ENCODE measurements around the gene MYBBP1A.

Gene MYBBP1A

GRCh38 chr17:4601326-4601725, 46.1 kb upstream of the MYBBP1A start:
- TF ChIP-seq ZFP30 (CRISPR knock-in tag; IDR thresholded peaks at IDR 0.05) (no peak), SNAI2 (CRISPR knock-in tag; IDR thresholded peaks at IDR 0.05) (no peak), ZNF8 (CRISPR knock-in tag; IDR thresholded peaks at IDR 0.05) (no peak), PPARA (CRISPR knock-in tag; IDR thresholded peaks at IDR 0.05; ENCODE audit: borderline replicate concordance) (no peak), RARB (CRISPR knock-in tag; IDR thresholded peaks at IDR 0.05) (no peak), GLIS3 (CRISPR knock-in tag; IDR thresholded peaks at IDR 0.05) (no peak), BACH2 (CRISPR knock-in tag; IDR thresholded peaks at IDR 0.05; ENCODE audit: borderline replicate concordance) (no peak)
- TF ChIP-seq, protein P1, sequence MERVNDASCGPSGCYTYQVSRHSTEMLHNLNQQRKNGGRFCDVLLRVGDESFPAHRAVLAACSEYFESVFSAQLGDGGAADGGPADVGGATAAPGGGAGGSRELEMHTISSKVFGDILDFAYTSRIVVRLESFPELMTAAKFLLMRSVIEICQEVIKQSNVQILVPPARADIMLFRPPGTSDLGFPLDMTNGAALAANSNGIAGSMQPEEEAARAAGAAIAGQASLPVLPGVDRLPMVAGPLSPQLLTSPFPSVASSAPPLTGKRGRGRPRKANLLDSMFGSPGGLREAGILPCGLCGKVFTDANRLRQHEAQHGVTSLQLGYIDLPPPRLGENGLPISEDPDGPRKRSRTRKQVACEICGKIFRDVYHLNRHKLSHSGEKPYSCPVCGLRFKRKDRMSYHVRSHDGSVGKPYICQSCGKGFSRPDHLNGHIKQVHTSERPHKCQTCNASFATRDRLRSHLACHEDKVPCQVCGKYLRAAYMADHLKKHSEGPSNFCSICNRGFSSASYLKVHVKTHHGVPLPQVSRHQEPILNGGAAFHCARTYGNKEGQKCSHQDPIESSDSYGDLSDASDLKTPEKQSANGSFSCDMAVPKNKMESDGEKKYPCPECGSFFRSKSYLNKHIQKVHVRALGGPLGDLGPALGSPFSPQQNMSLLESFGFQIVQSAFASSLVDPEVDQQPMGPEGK (CRISPR knock-in tag; IDR thresholded peaks at IDR 0.05; ENCODE audit: borderline replicate concordance): no peak
- TF ChIP-seq, protein P2, sequence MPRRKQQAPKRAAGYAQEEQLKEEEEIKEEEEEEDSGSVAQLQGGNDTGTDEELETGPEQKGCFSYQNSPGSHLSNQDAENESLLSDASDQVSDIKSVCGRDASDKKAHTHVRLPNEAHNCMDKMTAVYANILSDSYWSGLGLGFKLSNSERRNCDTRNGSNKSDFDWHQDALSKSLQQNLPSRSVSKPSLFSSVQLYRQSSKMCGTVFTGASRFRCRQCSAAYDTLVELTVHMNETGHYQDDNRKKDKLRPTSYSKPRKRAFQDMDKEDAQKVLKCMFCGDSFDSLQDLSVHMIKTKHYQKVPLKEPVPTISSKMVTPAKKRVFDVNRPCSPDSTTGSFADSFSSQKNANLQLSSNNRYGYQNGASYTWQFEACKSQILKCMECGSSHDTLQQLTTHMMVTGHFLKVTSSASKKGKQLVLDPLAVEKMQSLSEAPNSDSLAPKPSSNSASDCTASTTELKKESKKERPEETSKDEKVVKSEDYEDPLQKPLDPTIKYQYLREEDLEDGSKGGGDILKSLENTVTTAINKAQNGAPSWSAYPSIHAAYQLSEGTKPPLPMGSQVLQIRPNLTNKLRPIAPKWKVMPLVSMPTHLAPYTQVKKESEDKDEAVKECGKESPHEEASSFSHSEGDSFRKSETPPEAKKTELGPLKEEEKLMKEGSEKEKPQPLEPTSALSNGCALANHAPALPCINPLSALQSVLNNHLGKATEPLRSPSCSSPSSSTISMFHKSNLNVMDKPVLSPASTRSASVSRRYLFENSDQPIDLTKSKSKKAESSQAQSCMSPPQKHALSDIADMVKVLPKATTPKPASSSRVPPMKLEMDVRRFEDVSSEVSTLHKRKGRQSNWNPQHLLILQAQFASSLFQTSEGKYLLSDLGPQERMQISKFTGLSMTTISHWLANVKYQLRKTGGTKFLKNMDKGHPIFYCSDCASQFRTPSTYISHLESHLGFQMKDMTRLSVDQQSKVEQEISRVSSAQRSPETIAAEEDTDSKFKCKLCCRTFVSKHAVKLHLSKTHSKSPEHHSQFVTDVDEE (CRISPR knock-in tag; IDR thresholded peaks at IDR 0.05): no peak
- no peak for ATAC-seq

DNA sequence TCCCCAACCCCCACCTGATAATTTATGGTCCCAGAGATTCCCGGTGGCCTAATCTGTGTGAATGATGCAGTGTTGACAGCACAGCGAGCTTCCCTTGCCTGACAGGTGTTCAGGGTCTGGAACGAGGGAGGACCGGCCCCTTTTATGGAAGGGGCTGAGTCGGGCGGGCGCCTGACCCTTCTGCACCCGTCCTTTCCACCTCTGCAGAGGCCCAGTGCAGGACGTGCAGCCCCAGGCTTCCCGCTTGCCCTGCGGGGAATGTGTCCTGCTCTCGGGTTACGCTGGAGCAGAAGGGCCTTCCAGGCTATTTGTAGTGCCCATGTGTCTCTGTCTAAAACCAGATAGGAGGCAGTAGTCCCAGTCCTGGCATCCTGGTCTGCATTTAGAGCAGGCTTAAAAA, 45.4 kb upstream of the MYBBP1A start:
- ATAC-seq: no peak; the same call in 2 of the 3 replicates
- no peak for TF ChIP-seq SNAI2 (CRISPR knock-in tag; IDR thresholded peaks at IDR 0.05)
- no peak for TF ChIP-seq ESRRG (CRISPR knock-in tag; IDR thresholded peaks at IDR 0.05)
- TF ChIP-seq, protein P1 (CRISPR knock-in tag; IDR thresholded peaks at IDR 0.05; ENCODE audit: borderline replicate concordance): no peak
- TF ChIP-seq ZFP30 (CRISPR knock-in tag; IDR thresholded peaks at IDR 0.05): no peak
- no peak for TF ChIP-seq CSRNP3 (CRISPR knock-in tag; IDR thresholded peaks at IDR 0.05)
- no peak for TF ChIP-seq CSDC2 (CRISPR knock-in tag; IDR thresholded peaks at IDR 0.05)
- TF ChIP-seq PPARA (CRISPR knock-in tag; IDR thresholded peaks at IDR 0.05; ENCODE audit: borderline replicate concordance): no peak
- no peak for TF ChIP-seq GLIS3 (CRISPR knock-in tag; IDR thresholded peaks at IDR 0.05)
- no peak for TF ChIP-seq BACH2 (CRISPR knock-in tag; IDR thresholded peaks at IDR 0.05; ENCODE audit: borderline replicate concordance)
- TF ChIP-seq TOX (CRISPR knock-in tag; IDR thresholded peaks at IDR 0.05; ENCODE audit: borderline replicate concordance): no peak
- TF ChIP-seq, protein P2 (CRISPR knock-in tag; IDR thresholded peaks at IDR 0.05): no peak
- TF ChIP-seq ISL1 (CRISPR knock-in tag; IDR thresholded peaks at IDR 0.05): no peak
- TF ChIP-seq ZNF565 (CRISPR knock-in tag; conservative IDR thresholded peaks at IDR 0.05; ENCODE audit: low read depth): no peak
- TF ChIP-seq ZC3H10 (CRISPR knock-in tag; IDR thresholded peaks at IDR 0.05): no peak
- TF ChIP-seq CREB5 (CRISPR knock-in tag; IDR thresholded peaks at IDR 0.05; ENCODE audit: low read depth): no peak
